PFSK-1 (cell line): ENCODE data around the gene ZSCAN9.

Experiments
- POLR2AphosphoS5 ChIP-seq: IDR thresholded peaks from 2 replicates; pipeline ENCODE4 v1.6.1; 2012; ENCODE audit warnings: low read depth, mild to moderate bottlenecking, control low read depth, low read length, moderate library complexity
- SIN3A ChIP-seq: IDR thresholded peaks from 2 replicates; pipeline ENCODE4 v1.6.1; 2012; ENCODE audit warnings: mild to moderate bottlenecking, low read length, moderate library complexity, borderline replicate concordance; ENCODE audit not compliant: insufficient read depth
- TAF1 ChIP-seq: IDR thresholded peaks from 2 replicates; pipeline ENCODE4 v1.6.1; 2012; ENCODE audit warnings: low read length, control low read depth, borderline replicate concordance; ENCODE audit not compliant: insufficient read depth
- TF ChIP-seq, protein P1 (sequence below), 2 experiments: IDR thresholded peaks; 2 replicates each; pipeline versions ENCODE4 v1.6.1 to v1.8.0; 2011 to 2012; ENCODE audit warnings: low read depth in 2 of 2, low read length in 2 of 2, control low read depth in 1 of 2, inconsistent platforms in 1 of 2, mild to moderate bottlenecking in 1 of 2, moderate library complexity in 1 of 2; ENCODE audit not compliant: insufficient read depth in 1 of 2

DNA sequence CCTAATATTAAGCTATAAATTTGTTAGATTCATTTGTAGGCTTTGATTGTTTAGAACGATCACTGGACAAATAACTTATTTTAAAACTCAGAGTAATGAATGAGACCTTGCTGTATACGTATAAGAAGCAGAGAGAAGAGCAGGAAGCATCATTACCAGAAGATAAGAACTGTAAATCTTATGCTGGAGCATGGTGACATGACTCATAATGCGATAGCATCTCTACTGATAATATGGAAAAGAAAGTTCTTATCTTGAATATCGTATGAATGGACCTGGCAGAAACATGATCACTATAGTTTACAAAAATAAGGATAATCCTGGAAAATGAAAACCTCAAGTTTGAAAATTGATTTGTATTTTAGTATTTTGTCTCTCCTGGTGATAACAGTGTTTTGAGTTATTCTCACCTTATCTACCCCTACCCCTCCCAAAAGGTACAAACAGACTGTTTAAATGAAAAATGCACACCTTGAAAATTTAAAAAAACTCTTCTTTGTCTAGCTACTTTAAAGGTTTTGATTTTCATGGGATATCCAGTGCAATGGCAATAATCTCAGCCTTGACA lies 39.8 kb downstream of the ZSCAN9 start:
- TF ChIP-seq TAF1, result no peak
- TF ChIP-seq, protein P1, sequence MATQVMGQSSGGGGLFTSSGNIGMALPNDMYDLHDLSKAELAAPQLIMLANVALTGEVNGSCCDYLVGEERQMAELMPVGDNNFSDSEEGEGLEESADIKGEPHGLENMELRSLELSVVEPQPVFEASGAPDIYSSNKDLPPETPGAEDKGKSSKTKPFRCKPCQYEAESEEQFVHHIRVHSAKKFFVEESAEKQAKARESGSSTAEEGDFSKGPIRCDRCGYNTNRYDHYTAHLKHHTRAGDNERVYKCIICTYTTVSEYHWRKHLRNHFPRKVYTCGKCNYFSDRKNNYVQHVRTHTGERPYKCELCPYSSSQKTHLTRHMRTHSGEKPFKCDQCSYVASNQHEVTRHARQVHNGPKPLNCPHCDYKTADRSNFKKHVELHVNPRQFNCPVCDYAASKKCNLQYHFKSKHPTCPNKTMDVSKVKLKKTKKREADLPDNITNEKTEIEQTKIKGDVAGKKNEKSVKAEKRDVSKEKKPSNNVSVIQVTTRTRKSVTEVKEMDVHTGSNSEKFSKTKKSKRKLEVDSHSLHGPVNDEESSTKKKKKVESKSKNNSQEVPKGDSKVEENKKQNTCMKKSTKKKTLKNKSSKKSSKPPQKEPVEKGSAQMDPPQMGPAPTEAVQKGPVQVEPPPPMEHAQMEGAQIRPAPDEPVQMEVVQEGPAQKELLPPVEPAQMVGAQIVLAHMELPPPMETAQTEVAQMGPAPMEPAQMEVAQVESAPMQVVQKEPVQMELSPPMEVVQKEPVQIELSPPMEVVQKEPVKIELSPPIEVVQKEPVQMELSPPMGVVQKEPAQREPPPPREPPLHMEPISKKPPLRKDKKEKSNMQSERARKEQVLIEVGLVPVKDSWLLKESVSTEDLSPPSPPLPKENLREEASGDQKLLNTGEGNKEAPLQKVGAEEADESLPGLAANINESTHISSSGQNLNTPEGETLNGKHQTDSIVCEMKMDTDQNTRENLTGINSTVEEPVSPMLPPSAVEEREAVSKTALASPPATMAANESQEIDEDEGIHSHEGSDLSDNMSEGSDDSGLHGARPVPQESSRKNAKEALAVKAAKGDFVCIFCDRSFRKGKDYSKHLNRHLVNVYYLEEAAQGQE (IDR thresholded peaks at IDR 0.05; ENCODE audit: insufficient read depth in 1 of 2, low read depth in 2 of 2, low read length in 2 of 2), result no peak
- no peak for TF ChIP-seq SIN3A
- no peak for TF ChIP-seq POLR2AphosphoS5
